A673 (cell line): ENCODE measurements around the gene FNDC3B.

Experiments used
- CTCF ChIP-seq: fragments of 300-800, 200-600 bp; sonication (generic); conservative IDR thresholded peaks from 2 replicates; pipeline ENCODE4 v1.5.1; 2017; ENCODE audit warnings: low read depth, mild to moderate bottlenecking, antibody characterized with exemption, low read length, moderate library complexity, mixed read lengths
- EZH2 ChIP-seq: fragments of 200-600 bp; sonication (generic); IDR thresholded peaks from 2 replicates; pipeline ENCODE4 v1.6.1; 2017; ENCODE audit warnings: borderline replicate concordance, low read depth, mild to moderate bottlenecking, mixed read lengths, antibody characterized with exemption, low read length; ENCODE audit not compliant: poor library complexity, severe bottlenecking

DNA sequence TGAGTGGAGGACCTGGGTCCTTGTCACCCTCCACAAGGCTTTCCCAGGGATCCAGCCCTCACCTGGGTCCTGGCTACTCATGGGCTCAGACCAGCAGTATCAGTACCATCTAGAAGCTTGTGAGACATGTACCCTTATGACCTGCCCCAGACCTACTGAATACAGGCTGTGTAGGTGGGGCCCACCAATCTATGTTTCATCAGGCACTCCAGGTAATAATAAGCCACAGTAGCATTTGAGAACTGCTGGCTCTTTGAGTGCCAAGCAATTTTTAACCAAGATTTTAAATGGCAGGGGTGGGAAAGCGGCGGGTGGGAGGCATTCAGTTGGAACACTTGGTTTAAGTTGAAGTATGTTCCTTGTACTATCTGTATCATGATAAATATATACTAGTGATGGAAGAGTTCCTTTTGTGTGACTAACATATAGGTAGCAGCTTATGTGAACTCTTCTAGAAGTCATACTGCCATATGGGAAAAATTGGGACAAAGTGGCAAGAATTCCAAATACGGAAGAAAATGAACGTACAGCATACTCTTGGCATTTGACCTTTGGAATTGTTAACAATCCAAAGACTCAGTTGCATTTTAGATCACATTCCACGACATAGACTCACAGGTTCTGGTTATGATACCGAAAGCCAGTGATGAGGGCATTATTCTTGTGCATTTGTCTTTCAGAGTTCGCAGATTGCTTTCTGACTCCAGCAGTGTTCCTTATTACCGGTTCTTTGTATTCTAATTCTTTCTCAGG, 218.4 kb downstream of the FNDC3B start:
- no peak for TF ChIP-seq CTCF
- TF ChIP-seq EZH2 = no peak
